Endothelial cell of umbilical vein (primary cell): ENCODE data around the gene SORL1.

ENCODE experiments used
- EZH2 ChIP-seq: IDR thresholded peaks from 2 replicates; pipeline ENCODE4 v1.6.1; 2012; ENCODE audit warnings: borderline replicate concordance, low read depth, mild to moderate bottlenecking, moderate library complexity, low read length, inconsistent platforms; ENCODE audit not compliant: severe bottlenecking
- FOS ChIP-seq: IDR thresholded peaks from 2 replicates; pipeline ENCODE4 v1.6.1; 2011; ENCODE audit warnings: mild to moderate bottlenecking, low read length, moderate library complexity, borderline replicate concordance; ENCODE audit not compliant: insufficient read depth
- GATA2 ChIP-seq: IDR thresholded peaks from 2 replicates; pipeline ENCODE4 v1.7.0; 2011; ENCODE audit warnings: low read depth, mild to moderate bottlenecking, moderate library complexity, mixed read lengths, low read length; ENCODE audit not compliant: insufficient read length, insufficient read depth
- JUN ChIP-seq: IDR thresholded peaks from 2 replicates; pipeline ENCODE4 v1.6.1; 2011; ENCODE audit warnings: borderline replicate concordance, low read depth; ENCODE audit not compliant: insufficient read length, insufficient read depth
- MAX ChIP-seq: IDR thresholded peaks from 2 replicates; pipeline ENCODE4 v1.6.1; 2011; ENCODE audit not compliant: insufficient read depth, insufficient read length
- POLR2A ChIP-seq: IDR thresholded peaks from 2 replicates; pipeline ENCODE4 v1.6.1; 2012; ENCODE audit warnings: low read depth, mild to moderate bottlenecking, control low read depth, low read length
- POLR2AphosphoS5 ChIP-seq: IDR thresholded peaks from 2 replicates; pipeline ENCODE4 v1.6.1; 2012; ENCODE audit warnings: low read depth, mild to moderate bottlenecking, control low read depth, low read length, moderate library complexity; ENCODE audit not compliant: insufficient read depth
- TF ChIP-seq, protein P1 (sequence below), 2 donors: IDR thresholded peaks; 1 replicate in 1 of 2; 2 replicates in 1 of 2; pipeline ENCODE4 v1.5.1; 2011; ENCODE audit warnings: low read length in 2 of 2, mild to moderate bottlenecking in 2 of 2, moderate library complexity in 2 of 2, control low read depth in 1 of 2, inconsistent platforms in 1 of 2, low read depth in 1 of 2; ENCODE audit not compliant: insufficient read depth in 1 of 2; ENCODE audit errors: extremely low read depth in 1 of 2

GRCh38 chr11:121581607-121582006 lies 129.5 kb downstream of the SORL1 start:
- TF ChIP-seq GATA2 (no peak), POLR2A (no peak), MAX (no peak), EZH2 (no peak), POLR2AphosphoS5 (no peak), JUN (no peak), FOS (no peak)
- TF ChIP-seq, protein P1, sequence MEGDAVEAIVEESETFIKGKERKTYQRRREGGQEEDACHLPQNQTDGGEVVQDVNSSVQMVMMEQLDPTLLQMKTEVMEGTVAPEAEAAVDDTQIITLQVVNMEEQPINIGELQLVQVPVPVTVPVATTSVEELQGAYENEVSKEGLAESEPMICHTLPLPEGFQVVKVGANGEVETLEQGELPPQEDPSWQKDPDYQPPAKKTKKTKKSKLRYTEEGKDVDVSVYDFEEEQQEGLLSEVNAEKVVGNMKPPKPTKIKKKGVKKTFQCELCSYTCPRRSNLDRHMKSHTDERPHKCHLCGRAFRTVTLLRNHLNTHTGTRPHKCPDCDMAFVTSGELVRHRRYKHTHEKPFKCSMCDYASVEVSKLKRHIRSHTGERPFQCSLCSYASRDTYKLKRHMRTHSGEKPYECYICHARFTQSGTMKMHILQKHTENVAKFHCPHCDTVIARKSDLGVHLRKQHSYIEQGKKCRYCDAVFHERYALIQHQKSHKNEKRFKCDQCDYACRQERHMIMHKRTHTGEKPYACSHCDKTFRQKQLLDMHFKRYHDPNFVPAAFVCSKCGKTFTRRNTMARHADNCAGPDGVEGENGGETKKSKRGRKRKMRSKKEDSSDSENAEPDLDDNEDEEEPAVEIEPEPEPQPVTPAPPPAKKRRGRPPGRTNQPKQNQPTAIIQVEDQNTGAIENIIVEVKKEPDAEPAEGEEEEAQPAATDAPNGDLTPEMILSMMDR (IDR thresholded peaks at IDR 0.05; ENCODE audit: extremely low read depth in 1 of 2, insufficient read depth in 1 of 2, low read depth in 1 of 2, low read length in 2 of 2), result no peak
